Esophagus squamous epithelium (tissue), 4 donors: Measurements from ENCODE around the gene USH1G.

Experiments used
- POLR2A ChIP-seq, 4 donors: fragments of 450-650 bp; IDR thresholded peaks; one replicate each; pipeline ENCODE4 v1.6.1; 2017; ENCODE audit warnings: antibody characterized with exemption in 4 of 4, mild to moderate bottlenecking in 4 of 4, moderate library complexity in 3 of 4
- TF ChIP-seq, protein P1 (sequence below), 6 experiments: fragments of 450-650 bp in 4 of 6; fragments of 200-600 bp in 2 of 6; sonication (generic) in 2 of 6; IDR thresholded peaks; one replicate each; pipeline ENCODE4 v1.5.1; 2016 to 2019; ENCODE audit warnings: antibody characterized with exemption in 6 of 6, mild to moderate bottlenecking in 4 of 6, moderate library complexity in 4 of 6

DNA sequence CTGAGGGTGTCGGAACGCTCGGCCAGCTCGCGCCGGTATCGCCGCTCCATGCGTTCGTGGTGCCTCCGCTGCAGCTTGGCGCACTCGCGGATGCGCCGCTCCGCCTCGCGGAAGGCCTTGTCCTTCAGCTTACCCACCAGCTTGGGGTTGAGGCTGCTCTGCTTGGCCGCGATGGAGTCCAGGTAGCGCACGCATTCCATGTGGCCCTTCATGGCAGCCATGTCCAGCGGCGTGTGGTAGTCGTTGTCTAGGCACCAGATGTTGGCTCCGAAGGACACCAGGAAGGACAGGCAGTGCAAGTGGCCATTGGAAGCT is 2.8 kb downstream of the USH1G start:
- TF ChIP-seq, protein P1, sequence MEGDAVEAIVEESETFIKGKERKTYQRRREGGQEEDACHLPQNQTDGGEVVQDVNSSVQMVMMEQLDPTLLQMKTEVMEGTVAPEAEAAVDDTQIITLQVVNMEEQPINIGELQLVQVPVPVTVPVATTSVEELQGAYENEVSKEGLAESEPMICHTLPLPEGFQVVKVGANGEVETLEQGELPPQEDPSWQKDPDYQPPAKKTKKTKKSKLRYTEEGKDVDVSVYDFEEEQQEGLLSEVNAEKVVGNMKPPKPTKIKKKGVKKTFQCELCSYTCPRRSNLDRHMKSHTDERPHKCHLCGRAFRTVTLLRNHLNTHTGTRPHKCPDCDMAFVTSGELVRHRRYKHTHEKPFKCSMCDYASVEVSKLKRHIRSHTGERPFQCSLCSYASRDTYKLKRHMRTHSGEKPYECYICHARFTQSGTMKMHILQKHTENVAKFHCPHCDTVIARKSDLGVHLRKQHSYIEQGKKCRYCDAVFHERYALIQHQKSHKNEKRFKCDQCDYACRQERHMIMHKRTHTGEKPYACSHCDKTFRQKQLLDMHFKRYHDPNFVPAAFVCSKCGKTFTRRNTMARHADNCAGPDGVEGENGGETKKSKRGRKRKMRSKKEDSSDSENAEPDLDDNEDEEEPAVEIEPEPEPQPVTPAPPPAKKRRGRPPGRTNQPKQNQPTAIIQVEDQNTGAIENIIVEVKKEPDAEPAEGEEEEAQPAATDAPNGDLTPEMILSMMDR (IDR thresholded peaks at IDR 0.05): no peak
- no peak for TF ChIP-seq POLR2A (IDR thresholded peaks at IDR 0.05)
